Esophagus muscularis mucosa (tissue), 4 donors: Measurements from ENCODE around the gene RNF213. TPM values are rescaled to one million over a fixed set of nuclear protein-coding genes. Genes with fewer than 3 reads are reported as not detected.

Experiments used
- DNase-seq: peaks from one replicate; pipeline ENCODE4 v3.0.0-alpha.2; 2017; ENCODE audit errors: extremely low spot score
- H3K27ac ChIP-seq, 4 donors: fragments of 200-600 bp; sonication (generic); replicated peaks in 1 of 4; 1 replicate in 3 of 4; 2 replicates in 1 of 4; pipeline ENCODE4 v1.5.1; 2016 to 2019; ENCODE audit warnings: mild to moderate bottlenecking in 1 of 4
- H3K27me3 ChIP-seq, 4 donors: fragments of 200-600 bp; sonication (generic); one replicate each; pipeline versions ENCODE4 v1.5.1 to v1.6.0; 2016 to 2019
- H3K36me3 ChIP-seq, 4 donors: fragments of 200-600 bp; sonication (generic); one replicate each; pipeline ENCODE4 v1.5.1; 2016 to 2019
- H3K4me1 ChIP-seq, 4 donors: fragments of 200-600 bp; sonication (generic); one replicate each; pipeline ENCODE4 v1.5.1; 2016 to 2019
- H3K4me3 ChIP-seq, 4 donors: fragments of 200-600 bp; sonication (generic); 1 replicate in 2 of 4; 2 replicates in 2 of 4; pipeline ENCODE4 v1.5.1; 2016 to 2019; ENCODE audit warnings: mild to moderate bottlenecking in 4 of 4, moderate library complexity in 1 of 4
- H3K9me3 ChIP-seq, 4 donors: fragments of 200-600 bp; sonication (generic); 1 replicate in 3 of 4; 2 replicates in 1 of 4; pipeline ENCODE4 v1.5.1; 2016 to 2019
- EP300 ChIP-seq: sonication (generic); formaldehyde crosslinking; IDR thresholded peaks from one replicate; pipeline ENCODE4 v1.6.1; 2017; ENCODE audit warnings: antibody characterized with exemption
- POLR2A ChIP-seq: fragments of 450-650 bp; IDR thresholded peaks from one replicate; pipeline ENCODE4 v1.6.1; 2017; ENCODE audit warnings: antibody characterized with exemption, moderate library complexity, mild to moderate bottlenecking, low read depth
- POLR2AphosphoS5 ChIP-seq, 2 donors: sonication (generic); formaldehyde crosslinking; IDR thresholded peaks; one replicate each; pipeline ENCODE4 v1.6.1; 2017; ENCODE audit warnings: antibody characterized with exemption in 2 of 2
- WGBS: methylation state at CpG from one replicate; pipeline ENCODE4 v1.1.5; 2018; 5-methylcytosine and 5-hydroxymethylcytosine counted together
- intact Hi-C: fragments of 100-400 bp; cut with DNase I; formaldehyde crosslinking; loops from one replicate; pipeline ENCODE4 v1.15.1; 2023
- total RNA-seq, 4 donors: library from RNA; depleted of rRNA; stranded (reverse); fragments of >200 nt; gene quantifications; one replicate each; pipeline versions ENCODE4 v1.1.0 to v1.2.1, GENCODE V29; 2016
- TF ChIP-seq, protein P1 (sequence below), 3 experiments: fragments of 200-600 bp in 2 of 3; fragments of 450-650 bp in 1 of 3; sonication (generic) in 2 of 3; IDR thresholded peaks; one replicate each; pipeline ENCODE4 v1.5.1; 2017 to 2019; ENCODE audit warnings: antibody characterized with exemption in 3 of 3, mild to moderate bottlenecking in 2 of 3, moderate library complexity in 1 of 3

RNF213 gene
- total RNA-seq, 4 donors from 2014 or later = 55.8 to 85.7 (median 75.9) TPM

DNA sequence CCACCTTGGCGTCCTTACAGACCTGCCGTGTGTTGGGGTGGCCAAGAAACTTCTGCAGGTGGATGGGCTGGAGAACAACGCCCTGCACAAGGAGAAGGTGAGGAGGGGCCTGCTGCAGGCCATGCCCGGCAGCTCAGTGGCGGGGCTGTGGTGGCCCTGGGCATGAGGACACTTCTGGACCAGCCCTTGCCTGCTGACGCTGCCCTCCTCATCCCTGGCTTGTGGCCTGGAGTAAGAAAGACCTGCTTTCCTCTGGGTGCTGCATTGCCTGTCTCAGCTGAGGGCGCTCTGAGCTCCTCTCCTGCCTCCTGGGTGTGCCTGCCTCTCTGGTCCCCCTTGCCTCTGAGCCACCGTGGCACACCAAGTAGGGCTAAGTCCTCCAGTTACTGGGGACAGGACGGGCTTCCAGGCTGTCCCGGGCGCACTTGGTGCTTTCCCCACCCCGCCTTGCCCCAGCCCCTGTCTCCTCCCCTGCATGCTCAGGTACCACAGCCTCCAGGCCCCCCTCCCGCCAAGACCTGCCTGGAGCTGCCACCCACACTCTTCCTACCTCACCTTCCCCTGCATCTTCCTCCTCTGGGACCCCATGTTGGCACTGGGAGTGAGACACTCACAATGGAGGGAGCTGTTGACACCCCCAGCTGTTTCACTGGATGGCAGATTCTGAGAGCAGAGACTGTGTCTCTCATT, 163.0 kb downstream of the RNF213 start:
- no peak for DNase-seq

DNA sequence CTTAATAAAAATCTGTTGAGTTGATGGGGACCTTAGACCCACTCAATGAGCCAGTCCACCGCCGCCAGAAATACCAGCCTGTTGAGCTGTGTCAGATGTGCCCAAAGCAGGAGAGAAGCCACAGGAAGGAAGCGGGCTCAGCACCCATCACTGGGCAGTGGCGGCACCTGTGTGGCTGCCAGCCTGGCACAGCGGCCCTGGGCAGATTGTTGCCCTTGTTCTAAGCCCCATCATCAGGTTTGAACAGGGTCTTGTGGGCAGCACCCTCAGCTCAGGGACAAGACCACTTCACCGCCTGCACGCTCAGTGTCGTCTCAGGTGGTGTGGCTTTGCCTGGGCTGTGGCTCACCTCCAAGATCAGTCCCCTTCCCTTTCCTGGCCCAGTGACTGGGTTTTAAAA, 163.6 kb downstream of the RNF213 start:
- Histone ChIP-seq H3K36me3 (peaks cover 0 to 29% (median 12%) of the 10 kb centered on the region in 4 donors), H3K9me3 (no peaks in the 10 kb centered on the region), H3K27ac (no peak overlapping the region), H3K27me3 (no peaks in the 10 kb centered on the region), H3K4me1 (peaks cover 8 to 22% (median 9%) of the 10 kb centered on the region in 4 donors), H3K4me3 (no peak overlapping the region)
- DNase-seq = no peak
- intact Hi-C loops = loop anchor here (10.0 kb wide), 1 partner anchor 441 kb away; no protein-coding TSS in a partner anchor
- no peak for TF ChIP-seq EP300
- TF ChIP-seq, protein P1, sequence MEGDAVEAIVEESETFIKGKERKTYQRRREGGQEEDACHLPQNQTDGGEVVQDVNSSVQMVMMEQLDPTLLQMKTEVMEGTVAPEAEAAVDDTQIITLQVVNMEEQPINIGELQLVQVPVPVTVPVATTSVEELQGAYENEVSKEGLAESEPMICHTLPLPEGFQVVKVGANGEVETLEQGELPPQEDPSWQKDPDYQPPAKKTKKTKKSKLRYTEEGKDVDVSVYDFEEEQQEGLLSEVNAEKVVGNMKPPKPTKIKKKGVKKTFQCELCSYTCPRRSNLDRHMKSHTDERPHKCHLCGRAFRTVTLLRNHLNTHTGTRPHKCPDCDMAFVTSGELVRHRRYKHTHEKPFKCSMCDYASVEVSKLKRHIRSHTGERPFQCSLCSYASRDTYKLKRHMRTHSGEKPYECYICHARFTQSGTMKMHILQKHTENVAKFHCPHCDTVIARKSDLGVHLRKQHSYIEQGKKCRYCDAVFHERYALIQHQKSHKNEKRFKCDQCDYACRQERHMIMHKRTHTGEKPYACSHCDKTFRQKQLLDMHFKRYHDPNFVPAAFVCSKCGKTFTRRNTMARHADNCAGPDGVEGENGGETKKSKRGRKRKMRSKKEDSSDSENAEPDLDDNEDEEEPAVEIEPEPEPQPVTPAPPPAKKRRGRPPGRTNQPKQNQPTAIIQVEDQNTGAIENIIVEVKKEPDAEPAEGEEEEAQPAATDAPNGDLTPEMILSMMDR (IDR thresholded peaks at IDR 0.05) = no peak
- no peak for TF ChIP-seq POLR2AphosphoS5 (IDR thresholded peaks at IDR 0.05)
- TF ChIP-seq POLR2A = no peak
- 91% methylated on average over 8 of the region's 8 CpGs for WGBS

More for the DNA sequence above, 163.0 kb downstream of the RNF213 start:
- H3K4me1 ChIP-seq = peaks cover 8 to 22% (median 9%) of the 10 kb centered on the region in 4 donors
- peaks cover 0 to 25% (median 8%) of the 10 kb centered on the region in 4 donors for H3K36me3 ChIP-seq
- H3K27ac ChIP-seq = no peak overlapping the region
- H3K4me3 ChIP-seq = no peak overlapping the region
- no peaks in the 10 kb centered on the region for H3K9me3 ChIP-seq
- WGBS = 81% methylated on average over 9 of the region's 13 CpGs
- intact Hi-C loops = loop anchor here (10.0 kb wide), 1 partner anchor 441 kb away; no protein-coding TSS in a partner anchor
- no peak for TF ChIP-seq POLR2A
- TF ChIP-seq, protein P1 (IDR thresholded peaks at IDR 0.05) = no peak
- no peak for TF ChIP-seq POLR2AphosphoS5 (IDR thresholded peaks at IDR 0.05)
- no peak for TF ChIP-seq EP300
- H3K27me3 ChIP-seq = no peaks in the 10 kb centered on the region

DNA sequence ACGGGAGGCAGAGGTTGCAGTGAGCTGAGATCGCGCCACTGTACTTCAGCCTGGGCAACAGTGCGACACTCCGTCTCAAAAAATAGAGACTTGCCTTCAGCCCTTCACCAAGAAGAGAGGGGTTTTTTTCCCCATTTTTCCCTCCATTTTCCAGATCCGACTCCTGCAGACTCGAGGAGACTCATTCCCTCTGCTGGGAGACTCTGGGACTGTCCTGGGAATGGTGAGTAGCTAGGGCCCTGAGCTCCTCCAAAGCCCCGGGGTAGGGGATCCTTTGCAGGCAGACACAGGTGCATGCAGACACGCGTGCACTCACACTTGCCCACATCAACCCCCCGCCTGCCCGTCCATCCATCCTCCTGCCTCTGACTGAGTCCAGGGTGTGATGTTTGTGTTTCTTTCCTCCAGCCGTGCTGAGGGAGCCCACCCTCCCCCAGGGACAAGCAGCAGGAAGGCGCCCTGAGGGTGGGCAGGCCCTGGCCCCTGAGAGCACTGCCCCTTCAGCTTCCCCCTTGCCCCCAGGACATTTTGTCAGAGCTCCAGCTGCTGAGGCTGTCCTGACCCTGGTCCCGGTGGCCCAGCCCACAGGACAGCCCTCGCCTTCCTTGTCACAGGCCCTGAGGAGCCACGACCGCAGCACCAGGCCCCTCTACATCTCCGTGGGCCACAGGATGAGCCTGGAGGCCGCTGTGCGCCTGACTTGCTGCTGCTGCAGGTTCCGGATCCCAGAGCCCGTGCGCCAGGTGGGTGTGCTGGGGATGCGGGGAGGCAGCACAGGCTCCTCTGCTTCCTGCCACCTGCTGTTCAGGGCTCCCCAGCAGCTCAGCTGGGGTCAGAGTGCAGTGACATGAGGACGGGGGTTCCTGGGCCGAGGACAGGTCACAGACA, 164.5 kb downstream of the RNF213 start:
- 72% methylated on average over 17 of the region's 27 CpGs for WGBS
- intact Hi-C loops = loop anchor here (5.0 to 10.0 kb wide), 2 partner anchors 440 to 557 kb away; no protein-coding TSS in a partner anchor
- H3K36me3 ChIP-seq = peaks cover 3 to 29% (median 21%) of the 10 kb centered on the region in 4 donors
- no peak overlapping the region for H3K4me3 ChIP-seq
- no peak for DNase-seq
- H3K9me3 ChIP-seq = no peaks in the 10 kb centered on the region
- H3K27ac ChIP-seq = no peak overlapping the region
- H3K27me3 ChIP-seq = no peaks in the 10 kb centered on the region
- TF ChIP-seq EP300 (no peak), POLR2A (no peak), POLR2AphosphoS5 (IDR thresholded peaks at IDR 0.05) (no peak)
- TF ChIP-seq, protein P1 (IDR thresholded peaks at IDR 0.05) = no peak
- H3K4me1 ChIP-seq = peaks cover 8 to 22% (median 9%) of the 10 kb centered on the region in 4 donors

DNA sequence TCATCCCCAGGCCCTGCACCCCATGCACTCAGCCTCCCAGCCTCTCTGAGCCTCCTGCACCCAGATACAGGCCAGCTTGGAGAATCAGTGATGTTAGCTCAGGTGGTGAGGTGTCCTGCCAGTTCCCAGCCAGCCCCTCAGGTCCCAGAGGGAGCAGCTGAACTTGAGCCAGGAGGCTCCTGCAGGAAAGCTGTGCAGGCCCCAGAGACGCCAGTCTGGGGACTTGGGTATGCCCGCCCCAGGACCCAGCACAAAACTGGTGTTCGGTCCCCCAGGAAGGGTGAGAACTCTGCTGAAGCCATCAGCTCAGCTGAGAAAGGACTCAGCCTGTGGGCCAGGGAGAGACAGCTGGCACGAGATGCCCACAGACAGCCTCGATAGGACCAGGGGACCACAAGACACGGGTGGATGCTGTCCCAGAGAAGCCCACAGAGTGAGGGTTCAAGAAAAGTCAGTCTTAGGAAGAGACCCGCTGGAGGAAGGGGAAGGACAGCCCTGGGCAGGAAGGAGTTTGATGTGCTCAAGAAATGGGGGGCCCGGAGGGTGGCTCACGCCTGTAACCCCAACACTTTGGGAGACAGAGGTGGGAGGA, 165.3 kb downstream of the RNF213 start:
- intact Hi-C loops = loop anchor here (5.0 to 10.0 kb wide), 2 partner anchors 439 to 556 kb away; no protein-coding TSS in a partner anchor
- H3K9me3 ChIP-seq = no peaks in the 10 kb centered on the region
- peaks cover 3 to 33% (median 23%) of the 10 kb centered on the region in 4 donors for H3K36me3 ChIP-seq
- 76% methylated on average over 7 of the region's 9 CpGs for WGBS
- no peak overlapping the region for H3K4me3 ChIP-seq
- no peaks in the 10 kb centered on the region for H3K27me3 ChIP-seq
- TF ChIP-seq EP300 (no peak), POLR2A (no peak), POLR2AphosphoS5 (IDR thresholded peaks at IDR 0.05) (no peak)
- TF ChIP-seq, protein P1 (IDR thresholded peaks at IDR 0.05) = no peak
- no peak overlapping the region for H3K27ac ChIP-seq
- no peak for DNase-seq
- peaks cover 8 to 22% (median 9%) of the 10 kb centered on the region in 4 donors for H3K4me1 ChIP-seq
